MM.1S (cell line): ENCODE results near the gene DOCK4.

Source experiments
- CTCF ChIP-seq: fragments of 300-600 bp; sonication (generic); IDR thresholded peaks from 2 replicates; pipeline ENCODE4 v1.5.1; 2016; ENCODE audit warnings: antibody characterized with exemption, low read length, mixed read lengths
- EZH2 ChIP-seq: fragments of 300-600 bp; sonication (generic); optimal IDR thresholded peaks from 2 replicates; pipeline ENCODE3; 2017; ENCODE audit warnings: low read depth, mild to moderate bottlenecking, antibody characterized with exemption, low read length, mixed read lengths
- EZH2phosphoT487 ChIP-seq: fragments of 300-600 bp; sonication (generic); IDR thresholded peaks from 2 replicates; pipeline ENCODE4 v1.6.1; 2018; ENCODE audit warnings: antibody characterized with exemption, low read length

GRCh38 chr7:112130729-112131410 is 75.3 kb downstream of the DOCK4 start:
- TF ChIP-seq CTCF, result no peak
- no peak for TF ChIP-seq EZH2
- no peak for TF ChIP-seq EZH2phosphoT487
